Measurements from ENCODE around the gene AXDND1. TPM values are rescaled to one million over a fixed set of nuclear protein-coding genes. Genes with fewer than 3 reads are reported as not detected.

AXDND1 gene
- total and polyA plus RNA-seq, 8 donors, result 0.55 to 18.4 (median 2.7) TPM; not detected in 2

DNA sequence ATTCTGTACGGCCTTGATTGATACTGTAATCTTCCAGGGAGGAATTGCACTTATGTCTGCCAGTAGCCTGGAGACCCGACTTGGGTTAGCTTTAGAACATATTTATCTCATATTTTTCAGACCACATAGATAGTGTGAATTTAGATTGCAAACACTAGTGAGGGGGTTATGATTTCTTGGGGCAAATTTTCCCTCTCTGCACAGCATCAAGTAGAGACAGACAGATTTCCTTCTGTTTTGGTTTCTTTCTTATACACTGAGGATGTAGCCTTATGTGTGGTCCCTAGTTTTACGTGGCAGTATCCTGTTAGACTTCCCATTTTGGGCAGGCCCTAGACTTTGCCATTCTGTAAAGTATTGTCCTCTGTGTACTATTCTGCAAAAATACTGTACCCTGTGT lies 43.2 kb upstream of the AXDND1 start:
- Histone ChIP-seq H3K27me3 (no peaks in the 10 kb centered on the region), H3K4me1 (peaks cover 0 to 8% (median 4%) of the 10 kb centered on the region in 4 donors), H3K4me3 (no peak overlapping the region), H3K36me3 (peaks cover 0 to 49% (median 35%) of the 10 kb centered on the region in 4 donors), H3K9me3 (no peaks in the 10 kb centered on the region), H3K27ac (no peak overlapping the region)
- intact Hi-C loops (cut with DNase I; ENCODE audit: low total_unique reads), result no loop called here
- TF ChIP-seq EP300 (IDR thresholded peaks at IDR 0.05) (no peak), POLR2AphosphoS5 (IDR thresholded peaks at IDR 0.05) (no peak), POLR2A (IDR thresholded peaks at IDR 0.05) (no peak)
- TF ChIP-seq, protein P1, sequence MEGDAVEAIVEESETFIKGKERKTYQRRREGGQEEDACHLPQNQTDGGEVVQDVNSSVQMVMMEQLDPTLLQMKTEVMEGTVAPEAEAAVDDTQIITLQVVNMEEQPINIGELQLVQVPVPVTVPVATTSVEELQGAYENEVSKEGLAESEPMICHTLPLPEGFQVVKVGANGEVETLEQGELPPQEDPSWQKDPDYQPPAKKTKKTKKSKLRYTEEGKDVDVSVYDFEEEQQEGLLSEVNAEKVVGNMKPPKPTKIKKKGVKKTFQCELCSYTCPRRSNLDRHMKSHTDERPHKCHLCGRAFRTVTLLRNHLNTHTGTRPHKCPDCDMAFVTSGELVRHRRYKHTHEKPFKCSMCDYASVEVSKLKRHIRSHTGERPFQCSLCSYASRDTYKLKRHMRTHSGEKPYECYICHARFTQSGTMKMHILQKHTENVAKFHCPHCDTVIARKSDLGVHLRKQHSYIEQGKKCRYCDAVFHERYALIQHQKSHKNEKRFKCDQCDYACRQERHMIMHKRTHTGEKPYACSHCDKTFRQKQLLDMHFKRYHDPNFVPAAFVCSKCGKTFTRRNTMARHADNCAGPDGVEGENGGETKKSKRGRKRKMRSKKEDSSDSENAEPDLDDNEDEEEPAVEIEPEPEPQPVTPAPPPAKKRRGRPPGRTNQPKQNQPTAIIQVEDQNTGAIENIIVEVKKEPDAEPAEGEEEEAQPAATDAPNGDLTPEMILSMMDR (IDR thresholded peaks at IDR 0.05), result no peak
- peak in 1 of 2 donors; percentile 7 for DNase-seq
- WGBS, 5 donors, result 52 to 59% (median 53%) methylated on average over 3 of the region's 3 CpGs

DNA sequence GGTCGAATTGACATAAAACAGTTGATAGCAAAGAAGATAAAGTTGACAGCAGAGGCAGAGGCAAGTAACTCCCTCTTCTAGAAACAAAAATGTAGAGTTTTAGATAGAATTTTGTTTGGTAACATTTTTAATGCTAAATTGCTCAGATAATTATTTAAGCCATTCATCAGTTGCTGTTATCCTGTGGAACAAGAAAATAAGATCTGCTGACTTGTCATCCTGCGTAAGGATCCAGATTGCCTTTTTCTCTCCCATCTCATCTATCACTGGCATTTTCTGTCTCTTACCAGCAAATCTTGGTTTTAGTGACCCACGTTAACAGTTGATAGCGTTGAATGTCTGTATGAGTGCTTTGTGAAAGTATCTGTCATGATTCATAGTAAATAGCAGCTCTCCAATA lies 42.3 kb upstream of the AXDND1 start:
- no peaks in the 10 kb centered on the region for H3K9me3 ChIP-seq
- no peak overlapping the region for H3K4me3 ChIP-seq
- DNase-seq, result no peak
- no peak overlapping the region for H3K27ac ChIP-seq
- WGBS, 5 donors, result 80 to 83% (median 81%) methylated on average over 4 of the region's 4 CpGs
- intact Hi-C loops (cut with DNase I; ENCODE audit: low total_unique reads), result no loop called here
- peaks cover 0 to 49% (median 33%) of the 10 kb centered on the region in 4 donors for H3K36me3 ChIP-seq
- TF ChIP-seq EP300 (IDR thresholded peaks at IDR 0.05), result no peak
- no peak for TF ChIP-seq POLR2A (IDR thresholded peaks at IDR 0.05)
- TF ChIP-seq POLR2AphosphoS5 (IDR thresholded peaks at IDR 0.05), result no peak
- TF ChIP-seq, protein P1 (IDR thresholded peaks at IDR 0.05), result no peak
- peaks cover 0 to 13% (median 4%) of the 10 kb centered on the region in 4 donors for H3K4me1 ChIP-seq
- no peaks in the 10 kb centered on the region for H3K27me3 ChIP-seq

DNA sequence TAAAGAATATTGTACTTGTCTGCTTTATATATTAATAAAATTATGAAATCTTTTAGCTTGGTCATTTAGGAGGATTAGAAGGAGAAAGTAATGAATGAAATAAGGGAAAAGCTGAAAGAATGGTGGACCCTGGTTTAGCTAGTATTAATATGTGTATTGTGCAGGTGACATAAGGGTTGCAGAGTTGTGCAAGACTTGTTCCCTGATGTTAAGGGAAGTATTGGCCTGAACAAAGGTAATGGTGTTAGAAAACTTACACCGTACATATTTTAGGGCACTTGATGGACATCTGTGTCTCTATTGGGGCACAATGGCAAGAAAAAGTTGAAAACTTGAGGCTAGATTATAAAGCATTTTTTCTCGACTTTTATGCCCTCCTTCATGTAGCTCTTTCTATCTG lies 39.9 kb upstream of the AXDND1 start:
- intact Hi-C loops (cut with DNase I; ENCODE audit: low total_unique reads), result no loop called here
- 60 to 95% (median 77%) methylated on average over 2 of the region's 2 CpGs for WGBS, 5 donors

DNA sequence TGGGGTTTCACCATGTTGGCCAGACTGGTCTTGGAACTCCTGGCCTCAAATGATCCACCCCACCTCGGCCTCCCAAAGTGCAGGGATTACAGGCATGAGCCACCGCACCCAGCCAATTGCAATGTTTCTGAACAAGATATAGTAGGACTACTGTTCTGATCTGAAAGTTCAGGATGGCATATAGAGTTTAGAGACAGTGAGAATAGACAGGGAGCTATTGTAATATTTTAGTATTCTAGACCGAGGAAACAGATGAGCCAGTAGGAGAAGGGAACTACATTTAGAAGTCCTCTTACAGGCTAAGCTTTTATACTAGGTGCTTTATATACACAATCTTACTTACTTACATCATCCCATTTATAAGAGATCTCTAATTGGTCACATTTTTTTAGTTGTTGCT lies 39.0 kb upstream of the AXDND1 start:
- 91 to 97% (median 96%) methylated on average over 3 of the region's 3 CpGs for WGBS, 5 donors
- Histone ChIP-seq H3K27me3 (no peaks in the 10 kb centered on the region), H3K36me3 (peaks cover 0 to 32% (median 22%) of the 10 kb centered on the region in 4 donors), H3K4me3 (no peak overlapping the region), H3K27ac (no peak overlapping the region), H3K4me1 (peaks cover 0 to 15% (median 7%) of the 10 kb centered on the region in 4 donors), H3K9me3 (peaks cover 0 to 9% (median 2%) of the 10 kb centered on the region in 4 donors)
- intact Hi-C loops (cut with DNase I; ENCODE audit: low total_unique reads), result no loop called here
- no peak for TF ChIP-seq POLR2AphosphoS5 (IDR thresholded peaks at IDR 0.05)
- no peak for TF ChIP-seq POLR2A (IDR thresholded peaks at IDR 0.05)
- TF ChIP-seq, protein P1 (IDR thresholded peaks at IDR 0.05), result no peak
- no peak for TF ChIP-seq EP300 (IDR thresholded peaks at IDR 0.05)
- no peak for DNase-seq

More for the DNA sequence above, 39.9 kb upstream of the AXDND1 start:
- Histone ChIP-seq H3K4me3 (no peak overlapping the region), H3K9me3 (peaks cover 0 to 9% (median 2%) of the 10 kb centered on the region in 4 donors), H3K27ac (no peak overlapping the region), H3K36me3 (peaks cover 0 to 42% (median 26%) of the 10 kb centered on the region in 4 donors), H3K4me1 (peaks cover 0 to 15% (median 4%) of the 10 kb centered on the region in 4 donors), H3K27me3 (no peaks in the 10 kb centered on the region)
- TF ChIP-seq POLR2AphosphoS5 (IDR thresholded peaks at IDR 0.05) (no peak), POLR2A (IDR thresholded peaks at IDR 0.05) (no peak)
- no peak for DNase-seq

DNA sequence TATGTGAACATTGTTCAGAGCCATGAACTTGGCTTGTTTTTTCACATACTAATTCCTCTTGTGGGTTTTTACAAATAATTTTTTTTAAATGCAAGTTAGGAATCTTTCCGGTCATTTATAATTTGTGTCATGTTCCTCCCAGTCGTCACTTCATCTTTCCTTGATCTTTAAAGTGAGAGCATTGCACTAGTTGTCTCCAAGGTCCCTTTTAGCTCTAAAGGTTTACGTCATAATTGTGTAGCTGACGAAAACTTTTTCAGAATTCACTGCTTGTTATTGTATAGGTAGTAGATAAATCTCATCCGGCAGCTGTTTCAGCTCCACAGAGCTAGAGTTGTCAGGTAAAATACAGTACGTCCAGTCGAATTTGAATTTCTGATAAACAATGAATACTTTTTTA lies 38.6 kb upstream of the AXDND1 start:
- H3K27ac ChIP-seq, result no peak overlapping the region
- H3K36me3 ChIP-seq, result peaks cover 0 to 31% (median 20%) of the 10 kb centered on the region in 4 donors
- peaks cover 0 to 9% (median 2%) of the 10 kb centered on the region in 4 donors for H3K9me3 ChIP-seq
- DNase-seq, result no peak
- 90 to 94% (median 92%) methylated on average over 7 of the region's 7 CpGs for WGBS, 5 donors
- peaks cover 0 to 18% (median 9%) of the 10 kb centered on the region in 4 donors for H3K4me1 ChIP-seq
- no peak for TF ChIP-seq EP300 (IDR thresholded peaks at IDR 0.05)
- no peak for TF ChIP-seq POLR2AphosphoS5 (IDR thresholded peaks at IDR 0.05)
- TF ChIP-seq, protein P1 (IDR thresholded peaks at IDR 0.05), result no peak
- TF ChIP-seq POLR2A (IDR thresholded peaks at IDR 0.05), result no peak
- H3K27me3 ChIP-seq, result no peaks in the 10 kb centered on the region
- H3K4me3 ChIP-seq, result no peak overlapping the region
- intact Hi-C loops (cut with DNase I; ENCODE audit: low total_unique reads), result no loop called here

Measured in stomach (tissue), 9 donors.